HG03442 (cell line): ENCODE measurements around the gene SLC6A11.

Source experiments
- ATAC-seq: cut with Tn5 transposase; IDR thresholded peaks from one replicate; pipeline ENCODE4 v1.9.1; 2021; ENCODE audit warnings: mild to moderate bottlenecking, moderate library complexity; ENCODE audit not compliant: unreplicated experiment

SLC6A11 gene

DNA sequence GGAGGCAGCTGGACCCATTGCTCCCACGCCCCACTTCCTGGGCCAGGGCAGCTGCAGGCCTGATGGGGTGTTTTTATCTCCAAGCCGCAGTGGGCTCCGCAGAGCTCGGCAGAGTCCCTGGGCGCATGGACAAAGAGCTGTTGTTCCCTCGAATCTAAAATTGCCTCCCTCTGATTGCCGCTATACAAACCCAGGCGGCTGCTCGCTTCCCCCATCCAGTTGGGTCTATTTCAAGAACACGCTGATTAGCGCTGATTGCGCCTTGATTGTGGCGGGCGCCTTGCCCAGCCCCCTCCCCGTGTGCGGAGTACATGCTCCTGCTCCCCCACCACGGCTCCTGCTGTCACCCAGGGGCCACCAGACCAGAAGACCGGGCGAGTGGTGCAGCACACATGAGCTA, 133.2 kb downstream of the SLC6A11 start:
- no peak for ATAC-seq

DNA sequence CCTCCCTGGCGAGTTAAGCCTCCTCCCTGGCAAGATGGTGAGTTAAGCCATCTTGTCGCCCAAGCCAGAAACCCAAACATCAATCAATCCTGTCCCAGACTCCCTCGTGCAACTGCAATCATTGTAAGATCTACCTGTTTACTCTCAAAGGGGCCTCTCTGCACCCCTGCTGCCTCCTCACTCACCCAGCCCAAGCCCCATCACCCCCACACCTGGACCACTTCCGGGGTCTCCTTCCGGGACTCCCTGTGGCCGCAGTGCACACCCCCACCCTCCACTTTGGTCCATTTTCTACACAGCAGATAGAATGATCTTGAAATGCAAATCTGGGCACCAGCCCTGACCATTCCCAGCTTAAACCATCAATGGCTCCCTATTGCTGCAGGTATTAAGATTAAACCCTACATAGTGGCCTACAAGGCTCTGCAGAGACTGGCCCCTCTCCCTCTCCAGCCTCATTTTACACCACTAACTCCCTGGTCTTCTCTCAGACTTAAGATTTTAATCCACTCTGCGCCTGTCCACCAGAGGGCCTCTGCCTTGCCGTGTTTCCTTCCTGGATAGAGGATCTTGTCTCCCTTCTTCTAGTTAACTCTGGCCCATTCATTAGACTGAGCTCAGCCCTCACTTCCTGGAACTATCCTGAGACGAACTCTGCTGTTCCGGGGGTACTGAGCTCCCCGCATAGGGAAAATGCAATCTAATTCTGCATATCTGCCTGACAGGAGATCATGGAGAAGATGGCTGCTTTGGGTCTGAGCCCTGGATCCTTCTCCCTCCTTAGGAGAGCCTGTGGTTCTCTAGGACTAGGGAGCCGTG, 134.7 kb downstream of the SLC6A11 start:
- no peak for ATAC-seq

- ATAC-seq = no peak
Observed at GRCh38 chr3:10951295-10951926, 135.4 kb downstream of the SLC6A11 start.

GRCh38 chr3:10952525-10952924, 136.5 kb downstream of the SLC6A11 start:
- no peak for ATAC-seq

DNA sequence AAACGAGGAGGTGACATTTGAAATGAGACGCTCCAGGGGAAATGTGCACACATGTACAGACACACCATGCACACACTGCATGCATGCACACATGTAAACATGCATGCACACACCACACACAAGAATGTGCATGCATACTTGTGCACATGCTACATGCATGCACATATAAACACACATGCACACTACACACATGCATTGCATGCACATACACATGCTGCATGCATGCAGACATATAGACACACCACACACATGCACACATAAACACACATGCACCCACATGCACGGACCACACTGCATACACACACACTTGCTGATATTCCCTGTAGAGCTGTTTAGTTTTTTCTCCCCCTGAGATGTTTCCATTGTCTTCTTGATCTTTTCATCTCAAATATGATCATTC, 138.7 kb downstream of the SLC6A11 start:
- no peak for ATAC-seq

DNA sequence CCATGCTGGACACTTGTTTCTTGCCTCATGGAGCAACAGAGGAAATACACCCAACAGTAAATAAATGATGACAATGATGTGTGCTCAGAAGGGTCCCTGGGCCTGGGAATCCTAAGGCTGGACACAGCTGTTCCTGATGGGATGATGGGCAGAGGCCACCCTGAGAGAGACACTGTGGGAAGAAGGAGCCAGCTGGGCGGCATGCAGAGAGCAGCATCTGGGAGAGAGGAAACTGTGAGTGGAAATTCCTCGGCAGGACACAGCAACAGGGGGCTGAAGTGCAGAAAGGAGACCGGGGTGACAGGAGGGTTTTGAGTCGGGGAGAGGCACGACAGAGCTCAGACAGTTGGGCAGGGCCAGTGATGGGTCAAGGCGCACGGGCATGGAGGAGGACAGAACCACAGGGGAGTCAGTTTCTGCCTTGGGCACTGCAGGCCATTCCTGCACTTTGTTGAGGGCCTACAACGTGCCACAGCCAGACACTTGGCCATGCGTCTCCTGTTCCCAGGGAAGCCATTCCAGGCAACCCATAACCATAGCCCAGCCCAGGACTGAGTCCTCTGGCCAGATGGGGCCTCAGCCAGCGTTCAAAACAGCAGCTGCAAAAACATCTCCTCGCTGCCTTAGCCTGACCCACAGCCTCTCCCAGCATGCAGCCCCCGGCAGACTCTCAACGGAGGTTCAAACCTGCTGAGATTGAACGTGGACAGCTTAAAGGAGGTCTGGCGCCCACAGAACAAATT, 139.9 kb downstream of the SLC6A11 start:
- ATAC-seq = no peak

- ATAC-seq = no peak
Observed at GRCh38 chr3:10956531-10956930, 140.5 kb downstream of the SLC6A11 start.

GRCh38 chr3:10956986-10957385, 141.0 kb downstream of the SLC6A11 start:
- no peak for ATAC-seq

DNA sequence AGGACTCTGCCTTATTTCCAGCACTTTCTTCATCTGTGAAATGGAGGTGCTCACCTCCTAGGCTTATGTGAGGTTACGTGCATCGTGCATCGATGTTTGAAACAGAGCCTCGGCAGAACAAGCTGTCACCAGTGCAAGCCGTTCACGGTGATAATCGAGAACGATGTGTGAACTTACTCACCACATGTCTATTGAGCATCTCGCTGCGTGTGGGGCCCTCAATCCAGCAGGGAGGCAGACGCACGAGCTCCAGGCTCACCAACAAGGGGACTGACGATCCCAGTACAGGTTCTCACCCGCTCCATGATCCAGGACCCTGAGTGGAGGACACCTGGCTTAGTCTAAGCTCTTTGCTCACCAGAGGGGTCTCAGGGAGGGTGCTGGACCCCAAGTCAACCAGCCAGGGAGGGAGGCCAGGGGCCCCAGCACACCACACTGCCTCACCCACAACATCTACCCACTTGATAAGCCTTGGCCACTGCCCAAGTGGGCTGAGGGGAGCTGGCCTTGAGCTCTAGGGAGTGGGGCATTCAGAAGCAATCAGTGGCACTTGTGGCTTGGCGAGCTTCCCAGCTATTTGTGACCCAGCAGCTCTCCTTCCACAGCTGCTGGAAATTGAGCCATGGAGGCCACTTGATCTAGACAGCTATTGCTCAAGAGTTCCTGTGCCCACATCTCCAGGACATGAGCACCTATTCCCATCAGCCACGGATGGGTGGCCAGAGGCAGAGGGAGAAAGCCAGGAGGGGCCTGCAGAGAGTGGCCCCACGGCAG, 142.1 kb downstream of the SLC6A11 start:
- no peak for ATAC-seq

GRCh38 chr3:10960255-10960654, 144.2 kb downstream of the SLC6A11 start:
- ATAC-seq = no peak

DNA sequence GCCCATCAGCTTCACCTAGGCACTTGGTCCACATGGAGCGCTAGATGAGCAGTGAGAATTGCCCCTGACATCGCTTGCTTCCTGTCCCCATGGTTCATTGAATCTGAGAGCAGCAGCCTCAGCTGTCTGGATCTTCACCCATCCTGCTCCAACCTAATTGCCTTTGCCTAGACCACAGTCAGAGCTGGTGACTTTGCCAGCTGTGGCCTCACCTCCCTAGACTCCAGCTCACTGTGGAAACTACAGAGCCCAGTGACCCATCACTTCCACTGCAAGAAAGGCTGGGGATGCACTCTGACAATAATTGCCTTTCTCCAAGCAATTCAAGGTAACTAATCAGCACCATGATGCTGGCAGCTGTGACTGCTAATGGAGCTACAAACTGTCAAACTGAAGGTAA, 145.9 kb downstream of the SLC6A11 start:
- no peak for ATAC-seq

DNA sequence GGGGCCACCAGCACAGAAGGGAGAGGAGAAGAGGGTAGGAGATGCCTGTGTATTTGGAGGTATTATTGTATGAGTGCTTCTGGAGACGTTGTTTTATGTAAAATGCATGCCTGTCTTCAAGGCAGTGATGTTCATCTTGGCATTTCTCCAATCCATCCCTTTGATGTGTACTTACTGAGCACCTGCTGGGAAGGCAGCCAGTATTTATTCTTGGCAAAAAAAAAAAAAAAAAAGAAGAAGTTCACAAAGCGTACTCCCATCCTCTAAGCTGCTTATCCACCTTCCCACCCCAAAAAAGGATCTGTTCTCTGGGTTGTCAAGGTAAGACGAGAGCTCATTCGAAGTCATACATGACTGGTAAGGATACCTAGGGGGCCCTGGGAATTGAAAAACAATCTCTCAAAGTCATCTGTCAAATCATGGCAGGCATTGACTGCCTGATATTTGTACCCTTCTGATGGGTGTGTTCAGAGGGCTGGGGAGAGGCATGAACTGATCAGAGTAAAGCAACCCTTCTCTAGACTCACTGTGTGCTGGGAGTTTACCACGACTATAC, 146.5 kb downstream of the SLC6A11 start:
- ATAC-seq = no peak

DNA sequence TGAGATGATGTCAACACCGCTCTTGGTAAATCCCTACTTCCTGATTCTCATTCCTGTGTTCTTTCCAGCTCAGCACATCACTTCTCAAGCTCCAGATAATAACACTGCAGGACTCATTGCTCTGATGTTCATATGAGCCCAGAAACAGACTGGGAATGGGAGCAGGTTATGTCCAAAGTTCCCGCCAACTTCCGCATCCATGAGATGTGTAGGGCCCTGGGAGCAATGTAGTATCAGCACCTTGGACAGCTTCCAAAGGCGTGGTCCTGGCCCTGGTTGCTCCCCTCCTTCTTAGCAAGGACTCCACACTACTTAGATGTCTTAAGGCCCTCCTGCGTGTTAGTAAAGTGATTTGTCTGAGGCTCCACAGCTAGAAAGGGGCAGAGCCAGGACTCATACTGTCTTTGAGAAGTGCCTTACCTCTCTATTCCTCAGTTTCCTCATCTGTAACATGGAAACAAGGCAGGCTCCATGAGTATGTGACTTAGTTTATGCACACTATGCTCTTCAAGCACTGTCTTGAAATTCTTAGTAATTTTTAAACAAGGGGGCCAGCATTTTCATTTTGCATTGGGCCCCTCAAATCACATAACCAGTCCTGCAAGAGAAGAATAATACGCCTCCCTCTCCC, 148.6 kb downstream of the SLC6A11 start:
- ATAC-seq = no peak

GRCh38 chr3:10968401-10968800, 152.4 kb downstream of the SLC6A11 start:
- ATAC-seq = no peak

- no peak for ATAC-seq
Observed at GRCh38 chr3:10970306-10970960, 154.4 kb downstream of the SLC6A11 start.

DNA sequence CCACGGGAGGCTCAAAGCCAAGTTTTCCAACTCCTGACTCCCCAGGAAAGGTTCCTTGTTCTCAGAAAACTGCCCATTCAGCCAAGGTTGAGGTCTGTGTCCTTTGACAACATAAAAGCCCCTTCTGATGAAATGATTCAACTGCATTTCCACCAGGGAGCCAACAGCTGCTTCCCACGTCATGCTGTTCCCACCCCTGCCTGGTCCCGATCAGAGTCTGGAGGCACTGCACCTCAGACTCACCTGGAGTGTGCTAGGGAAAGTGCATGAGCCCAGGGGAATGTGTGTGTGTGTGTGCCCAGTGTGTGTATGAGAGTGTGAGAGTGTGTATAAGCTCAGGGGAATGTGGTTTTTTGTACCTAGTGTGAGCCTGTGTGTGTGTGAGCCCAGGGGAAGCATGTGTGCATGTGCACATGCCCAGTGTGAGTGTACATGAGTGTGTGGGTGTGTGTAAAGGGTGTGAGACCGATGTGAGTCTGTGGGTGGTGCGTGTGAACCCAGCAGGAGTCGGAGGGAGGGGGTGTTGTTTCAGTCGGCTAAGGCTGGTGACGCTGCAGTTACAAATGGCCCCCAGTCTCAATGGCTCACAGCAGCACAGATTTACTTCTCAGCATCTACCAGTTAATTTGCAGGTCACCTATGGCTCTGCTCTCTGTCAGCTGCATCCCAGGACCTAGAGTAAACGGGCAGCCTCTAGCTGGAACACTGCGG, 156.2 kb downstream of the SLC6A11 start:
- no peak for ATAC-seq

DNA sequence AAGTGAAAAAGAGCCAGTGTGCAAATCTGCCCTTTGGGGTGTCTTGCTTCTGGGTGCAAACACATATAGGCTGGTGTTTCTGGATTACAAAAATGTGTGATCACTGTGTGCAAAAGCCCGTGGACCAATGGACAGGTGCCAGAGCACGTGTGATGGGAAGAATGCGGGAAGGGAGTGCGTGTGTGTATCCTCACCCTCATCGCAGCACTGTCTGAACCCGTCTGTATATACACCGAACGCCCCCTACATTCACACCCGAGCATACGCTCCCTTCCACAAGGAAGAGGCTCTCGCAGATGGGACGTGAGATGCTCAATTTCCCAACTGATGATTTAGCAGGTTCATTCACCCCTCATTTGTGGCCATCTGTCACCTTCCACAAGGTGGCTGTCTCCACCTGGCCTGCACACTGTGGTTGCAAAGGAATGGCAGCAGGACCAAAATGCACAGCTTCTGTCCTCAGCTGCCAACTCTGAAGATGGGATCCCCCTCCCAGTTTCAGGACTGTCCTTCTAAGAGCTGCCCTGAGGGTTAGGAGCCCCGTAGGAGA, 157.1 kb downstream of the SLC6A11 start:
- ATAC-seq = no peak

- ATAC-seq = no peak
Observed at GRCh38 chr3:10974131-10974530, 158.1 kb downstream of the SLC6A11 start.
